GM12891 (cell line): Measurements from ENCODE around the gene CAMK2N2.

Experiments used
- DNase-seq: peaks from one replicate; pipeline ENCODE4 v3.0.0; 2011; ENCODE audit warnings: low spot score; ENCODE audit not compliant: insufficient read length
- FAIRE-seq: peaks from 2 replicates; lab custom pipeline; 2011; peaks lifted over from hg19 to GRCh38; lab: Jason Lieb, UNC
- PAX5 ChIP-seq: IDR thresholded peaks from 2 replicates; pipeline ENCODE4 v1.6.1; 2011; ENCODE audit warnings: low read length, moderate library complexity, mild to moderate bottlenecking; ENCODE audit not compliant: insufficient read depth, severe bottlenecking
- POLR2A ChIP-seq: IDR thresholded peaks from 2 replicates; pipeline ENCODE4 v1.6.1; 2011; ENCODE audit warnings: low read depth, low read length, control low read depth
- POLR2AphosphoS5 ChIP-seq: IDR thresholded peaks from 2 replicates; pipeline ENCODE4 v1.6.1; 2011; ENCODE audit warnings: low read depth, low read length, control low read depth
- POU2F2 ChIP-seq: IDR thresholded peaks from 2 replicates; pipeline ENCODE4 v1.6.1; 2011; ENCODE audit warnings: low read depth, mild to moderate bottlenecking, control low read depth, low read length, moderate library complexity
- SPI1 ChIP-seq: IDR thresholded peaks from 2 replicates; pipeline ENCODE4 v1.6.1; 2011; ENCODE audit warnings: low read depth, low read length, control low read depth
- TAF1 ChIP-seq: IDR thresholded peaks from 2 replicates; pipeline ENCODE4 v1.6.1; 2011; ENCODE audit warnings: low read depth, low read length, control low read depth

Gene CAMK2N2

DNA sequence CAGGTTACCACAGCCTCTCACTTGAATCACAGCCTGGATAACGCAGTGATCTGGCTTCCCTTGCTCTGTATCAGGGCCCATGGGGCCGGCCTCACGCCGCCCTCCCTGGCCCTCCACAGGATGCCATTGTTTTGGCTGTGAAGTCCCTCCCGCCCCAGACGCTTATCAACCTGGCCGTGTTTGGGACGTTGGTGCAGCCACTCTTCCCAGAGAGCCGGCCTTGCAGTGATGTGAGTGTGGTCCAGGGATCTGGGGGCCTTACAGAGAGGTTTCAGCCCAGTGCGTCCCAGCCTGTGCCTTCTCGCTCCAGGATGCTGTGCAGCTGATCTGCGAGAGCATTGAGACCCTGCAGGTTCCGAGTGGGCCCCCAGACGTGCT is 25.3 kb downstream of the CAMK2N2 start:
- FAIRE-seq: no peak

GRCh38 chr3:184235381-184236032 is 25.8 kb downstream of the CAMK2N2 start:
- FAIRE-seq (no peak), DNase-seq (no peak)
- TF ChIP-seq TAF1: no peak
- TF ChIP-seq POU2F2: no peak
- TF ChIP-seq SPI1: no peak

More for the DNA sequence above, 25.3 kb downstream of the CAMK2N2 start:
- DNase-seq: no peak
- no peak for TF ChIP-seq SPI1
- TF ChIP-seq PAX5: no peak
- no peak for TF ChIP-seq POLR2A
- TF ChIP-seq POU2F2: no peak
- TF ChIP-seq POLR2AphosphoS5: no peak
- TF ChIP-seq TAF1: no peak

DNA sequence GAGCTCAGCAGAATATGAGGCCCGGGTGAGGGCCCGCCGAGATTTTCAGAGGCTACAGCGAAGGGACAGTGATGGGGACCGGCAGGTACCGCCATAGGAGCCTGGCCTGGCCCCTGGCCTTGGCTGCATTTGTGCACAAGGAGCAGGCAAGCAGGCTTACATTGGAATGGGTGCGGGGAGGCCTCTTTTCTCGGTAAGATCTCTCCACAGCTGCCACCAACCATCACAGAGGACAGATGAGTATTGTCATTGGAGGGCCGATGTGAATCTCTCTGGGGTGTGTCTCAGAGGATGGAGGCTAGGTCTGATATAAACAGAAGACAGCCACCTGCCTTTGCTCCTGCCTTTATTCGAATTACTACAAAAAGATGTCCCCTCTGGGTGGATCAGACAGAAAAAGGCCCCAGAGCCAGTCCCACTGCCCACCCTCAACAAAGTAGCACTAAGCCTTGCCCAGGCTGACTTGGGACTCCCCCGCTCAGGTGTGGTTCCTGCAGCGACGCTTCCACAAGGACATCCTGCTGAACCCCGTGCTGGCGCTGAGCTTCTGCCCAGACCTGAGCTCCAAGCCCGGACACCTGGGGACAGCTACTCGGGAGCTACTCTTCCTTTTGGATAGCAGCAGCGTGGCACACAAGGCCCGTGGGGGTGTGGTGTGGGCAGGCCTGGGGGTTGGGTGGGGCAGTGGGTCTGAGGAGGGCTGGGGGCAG is 26.5 kb downstream of the CAMK2N2 start:
- DNase-seq: no peak
- FAIRE-seq: no peak
- TF ChIP-seq POU2F2: no peak
- TF ChIP-seq POLR2AphosphoS5: no peak
- no peak for TF ChIP-seq TAF1
- no peak for TF ChIP-seq SPI1
- no peak for TF ChIP-seq POLR2A
- no peak for TF ChIP-seq PAX5

GRCh38 chr3:184234224-184234623 is 27.1 kb downstream of the CAMK2N2 start:
- no peak for FAIRE-seq

DNA sequence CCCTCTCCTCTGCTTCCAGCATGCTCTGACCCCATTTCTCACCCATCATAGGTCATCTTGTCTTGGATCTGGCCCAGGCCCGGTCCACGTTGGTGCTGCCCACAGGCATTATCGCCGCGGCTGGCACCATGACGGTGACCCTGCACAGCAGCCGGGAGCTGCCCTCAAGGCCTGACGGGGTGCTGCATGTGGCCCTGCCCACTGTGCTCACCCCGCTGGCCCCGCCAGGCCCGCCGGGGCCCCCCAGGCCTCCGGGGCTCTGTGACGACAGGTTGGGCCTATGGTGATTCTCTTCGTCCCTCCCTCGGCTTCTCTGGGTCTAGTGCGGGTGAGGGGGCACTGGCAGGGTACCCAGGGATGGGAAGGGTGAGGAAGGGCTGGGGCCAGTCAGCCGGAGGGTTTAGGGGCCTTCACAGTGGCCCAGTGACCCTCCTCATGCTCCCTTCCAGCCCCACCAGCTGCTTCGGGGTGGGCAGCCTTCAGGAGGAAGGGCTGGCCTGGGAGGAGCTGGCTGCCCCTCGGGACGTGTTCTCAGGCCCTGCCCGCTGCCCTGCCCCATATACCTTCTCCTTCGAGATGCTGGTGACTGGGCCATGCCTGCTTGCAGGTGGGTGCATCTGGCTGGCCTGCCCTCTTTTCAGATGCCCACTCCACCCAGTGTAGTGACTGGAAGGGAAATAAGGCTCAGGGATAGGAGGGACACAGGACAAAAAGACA is 28.1 kb downstream of the CAMK2N2 start:
- no peak for TF ChIP-seq TAF1
- no peak for TF ChIP-seq POLR2AphosphoS5
- TF ChIP-seq POU2F2: no peak
- no peak for TF ChIP-seq PAX5
- TF ChIP-seq POLR2A: no peak
- no peak for TF ChIP-seq SPI1

More at GRCh38 chr3:184234224-184234623, 27.1 kb downstream of the CAMK2N2 start:
- no peak for DNase-seq
- no peak for TF ChIP-seq POLR2AphosphoS5
- TF ChIP-seq TAF1: no peak
- TF ChIP-seq POLR2A: no peak
- TF ChIP-seq POU2F2: no peak
- no peak for TF ChIP-seq PAX5
- no peak for TF ChIP-seq SPI1

DNA sequence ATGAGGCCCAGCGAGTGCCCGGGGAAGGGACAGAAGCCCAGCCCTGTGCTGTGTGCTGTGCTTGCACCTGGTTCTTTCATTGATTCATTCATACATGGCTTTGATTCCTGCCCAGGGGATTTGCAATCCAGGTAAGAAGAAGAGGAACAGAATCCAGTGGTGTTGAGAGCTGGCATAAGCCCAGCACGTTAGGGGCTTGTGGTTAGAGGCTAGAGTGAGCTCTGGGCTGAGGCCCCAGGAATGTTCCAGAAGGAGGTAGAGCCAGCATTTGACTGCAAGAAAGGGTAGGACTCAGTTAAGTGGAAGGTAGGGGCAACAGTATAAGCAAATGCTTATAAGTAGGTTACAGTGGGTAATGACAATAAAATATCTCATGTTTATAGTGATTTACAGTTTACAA is 29.7 kb downstream of the CAMK2N2 start:
- FAIRE-seq: no peak
- DNase-seq: no peak
- no peak for TF ChIP-seq SPI1
- TF ChIP-seq PAX5: no peak
- TF ChIP-seq POLR2A: no peak

More for the DNA sequence above, 28.1 kb downstream of the CAMK2N2 start:
- no peak for DNase-seq
- FAIRE-seq: no peak

DNA sequence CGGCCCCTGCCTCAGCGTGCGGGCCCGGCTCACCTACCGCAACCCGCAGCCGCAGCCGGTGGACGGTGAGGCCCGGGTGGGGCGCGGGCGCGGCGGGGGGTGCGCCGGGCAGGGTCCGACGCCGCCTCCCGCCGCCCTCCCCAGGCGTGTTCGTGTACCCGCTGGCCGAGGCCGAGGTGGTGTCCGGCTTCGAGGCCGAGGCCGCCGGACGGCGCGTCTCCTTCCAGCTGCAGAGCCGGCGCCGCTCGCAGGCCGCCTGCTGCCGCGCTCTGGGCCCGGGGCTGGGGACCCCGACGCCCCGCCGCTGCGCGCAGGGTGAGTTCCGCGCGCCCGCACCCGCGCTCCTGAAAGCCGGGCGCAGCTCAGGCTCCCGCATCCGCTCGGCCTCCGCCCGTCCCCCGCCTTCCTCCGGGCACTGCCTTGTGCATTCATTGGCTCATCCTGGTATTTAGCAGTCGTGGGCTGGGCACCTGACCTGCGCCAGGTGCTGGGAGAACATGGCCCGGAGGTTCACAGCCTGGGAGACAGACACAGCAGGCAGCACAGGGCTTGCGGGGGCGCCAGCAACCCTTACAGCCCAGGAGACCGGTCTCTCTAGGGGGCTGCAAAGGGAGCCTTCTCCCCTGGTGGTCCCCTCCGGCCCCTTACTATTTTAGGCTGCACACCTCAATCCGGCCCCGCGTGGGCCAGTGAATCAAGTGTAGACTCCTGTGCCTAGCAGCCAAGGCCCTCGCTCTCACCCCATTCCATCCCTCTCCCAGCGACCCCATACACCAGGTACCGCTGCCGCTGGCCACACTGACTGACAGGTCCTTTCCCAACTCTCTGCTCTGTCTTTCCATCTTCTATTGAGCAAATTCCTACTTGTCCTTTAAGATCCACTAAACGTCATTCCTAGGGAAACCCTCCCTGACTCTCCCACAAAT is 30.5 kb downstream of the CAMK2N2 start:
- TF ChIP-seq PAX5 (no peak), POLR2AphosphoS5 (no peak), SPI1 (no peak), TAF1 (no peak), POU2F2 (no peak), POLR2A (no peak)
- no peak for FAIRE-seq
- no peak for DNase-seq

GRCh38 chr3:184230081-184230602 is 31.2 kb downstream of the CAMK2N2 start:
- DNase-seq (no peak), FAIRE-seq (no peak)
- no peak for TF ChIP-seq POLR2A
- TF ChIP-seq TAF1: no peak
- no peak for TF ChIP-seq POLR2AphosphoS5
- TF ChIP-seq PAX5: no peak
- no peak for TF ChIP-seq POU2F2
- TF ChIP-seq SPI1: no peak
